ENCODE data around the gene FBXO47.

DNA sequence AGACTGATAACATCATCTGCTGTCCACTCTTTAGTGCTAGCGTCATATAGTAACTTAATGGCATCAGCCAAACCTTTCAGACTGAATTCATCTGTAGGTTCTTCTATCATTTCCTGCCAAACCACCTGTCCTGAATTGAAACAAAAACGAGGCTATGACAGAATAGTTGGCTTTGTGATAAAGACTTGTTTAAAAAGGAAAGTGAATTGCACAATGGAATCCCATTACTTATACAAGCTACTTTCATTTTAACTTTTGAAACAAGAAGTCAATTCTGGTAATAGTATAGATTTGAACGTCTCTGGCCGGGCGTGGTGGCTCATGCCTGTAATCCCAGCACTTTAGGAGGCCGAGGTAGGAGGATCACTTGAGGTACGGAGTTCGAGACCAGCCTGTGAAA is 23.6 kb downstream of the FBXO47 start:
- TF ChIP-seq POLR2A (IDR thresholded peaks at IDR 0.05; ENCODE audit: low read depth, low read length) (no peak), POLR2AphosphoS5 (IDR thresholded peaks at IDR 0.05; ENCODE audit: insufficient read depth, low read depth, low read length) (no peak), JUN (IDR thresholded peaks at IDR 0.05; ENCODE audit: borderline replicate concordance, insufficient read depth, insufficient read length, low read depth) (no peak), EZH2 (IDR thresholded peaks at IDR 0.05; ENCODE audit: borderline replicate concordance, low read depth, low read length, severe bottlenecking) (no peak), FOS (IDR thresholded peaks at IDR 0.05; ENCODE audit: borderline replicate concordance, insufficient read depth, low read length) (no peak), MYC (IDR thresholded peaks at IDR 0.05; ENCODE audit: low read depth, low read length) (no peak), GATA2 (IDR thresholded peaks at IDR 0.05; ENCODE audit: insufficient read depth, insufficient read length, low read depth, low read length) (no peak)
- TF ChIP-seq, protein P1, sequence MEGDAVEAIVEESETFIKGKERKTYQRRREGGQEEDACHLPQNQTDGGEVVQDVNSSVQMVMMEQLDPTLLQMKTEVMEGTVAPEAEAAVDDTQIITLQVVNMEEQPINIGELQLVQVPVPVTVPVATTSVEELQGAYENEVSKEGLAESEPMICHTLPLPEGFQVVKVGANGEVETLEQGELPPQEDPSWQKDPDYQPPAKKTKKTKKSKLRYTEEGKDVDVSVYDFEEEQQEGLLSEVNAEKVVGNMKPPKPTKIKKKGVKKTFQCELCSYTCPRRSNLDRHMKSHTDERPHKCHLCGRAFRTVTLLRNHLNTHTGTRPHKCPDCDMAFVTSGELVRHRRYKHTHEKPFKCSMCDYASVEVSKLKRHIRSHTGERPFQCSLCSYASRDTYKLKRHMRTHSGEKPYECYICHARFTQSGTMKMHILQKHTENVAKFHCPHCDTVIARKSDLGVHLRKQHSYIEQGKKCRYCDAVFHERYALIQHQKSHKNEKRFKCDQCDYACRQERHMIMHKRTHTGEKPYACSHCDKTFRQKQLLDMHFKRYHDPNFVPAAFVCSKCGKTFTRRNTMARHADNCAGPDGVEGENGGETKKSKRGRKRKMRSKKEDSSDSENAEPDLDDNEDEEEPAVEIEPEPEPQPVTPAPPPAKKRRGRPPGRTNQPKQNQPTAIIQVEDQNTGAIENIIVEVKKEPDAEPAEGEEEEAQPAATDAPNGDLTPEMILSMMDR (IDR thresholded peaks at IDR 0.05; ENCODE audit: extremely low read depth in 1 of 2, insufficient read depth in 1 of 2, low read depth in 1 of 2, low read length in 2 of 2), result no peak
- TF ChIP-seq, protein P2, sequence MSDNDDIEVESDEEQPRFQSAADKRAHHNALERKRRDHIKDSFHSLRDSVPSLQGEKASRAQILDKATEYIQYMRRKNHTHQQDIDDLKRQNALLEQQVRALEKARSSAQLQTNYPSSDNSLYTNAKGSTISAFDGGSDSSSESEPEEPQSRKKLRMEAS (IDR thresholded peaks at IDR 0.05; ENCODE audit: insufficient read depth, insufficient read length), result no peak

Data from endothelial cell of umbilical vein (primary cell).